GM12878 (cell line): ENCODE measurements around the gene TRAF7.

ENCODE experiments used
- BCLAF1 ChIP-seq: fragments of 450-650 bp; IDR thresholded peaks from 2 replicates; pipeline ENCODE4 v1.6.1; 2017; ENCODE audit warnings: antibody characterized with exemption, mild to moderate bottlenecking, moderate library complexity
- CTCF ChIP-seq, 3 experiments: IDR thresholded peaks in 2 of 3; conservative IDR thresholded peaks in 1 of 3; 2 replicates each; pipeline ENCODE4 v1.5.1; 2011; ENCODE audit warnings: low read depth in 3 of 3, low read length in 3 of 3, mild to moderate bottlenecking in 3 of 3, control low read depth in 2 of 3, moderate library complexity in 2 of 3, inconsistent platforms in 1 of 3, mixed read lengths in 1 of 3; ENCODE audit not compliant: control insufficient read depth in 2 of 3, insufficient read depth in 1 of 3; ENCODE audit errors: extremely low read depth in 1 of 3
- ZBTB11 ChIP-seq: fragments of 450-650 bp; formaldehyde crosslinking; IDR thresholded peaks from 2 replicates; pipeline ENCODE4 v1.5.0; 2022; ENCODE audit warnings: mild to moderate bottlenecking, missing genetic modification characterization

GRCh38 chr16:2223221-2223941, 67.8 kb downstream of the TRAF7 start, which contains the start of gene E4F1:
- TF ChIP-seq ZBTB11 (CRISPR knock-in tag), result no peak; the same call in 1 of the 2 replicates
- no peak for TF ChIP-seq BCLAF1
- no peak for TF ChIP-seq CTCF (IDR thresholded peaks at IDR 0.05 in 2 of 3, conservative IDR thresholded peaks at IDR 0.05 in 1 of 3; ENCODE audit: control insufficient read depth in 2 of 3, extremely low read depth in 1 of 3, insufficient read depth in 1 of 3, low read depth in 3 of 3, low read length in 3 of 3)
